GF-D8 (cell line): ENCODE data around the gene NCS1.

Experiments
- DNase-seq: peaks from one replicate; lab custom pipeline; 2025; lab: John Stamatoyannopoulos, UW

The NCS1 gene

DNA sequence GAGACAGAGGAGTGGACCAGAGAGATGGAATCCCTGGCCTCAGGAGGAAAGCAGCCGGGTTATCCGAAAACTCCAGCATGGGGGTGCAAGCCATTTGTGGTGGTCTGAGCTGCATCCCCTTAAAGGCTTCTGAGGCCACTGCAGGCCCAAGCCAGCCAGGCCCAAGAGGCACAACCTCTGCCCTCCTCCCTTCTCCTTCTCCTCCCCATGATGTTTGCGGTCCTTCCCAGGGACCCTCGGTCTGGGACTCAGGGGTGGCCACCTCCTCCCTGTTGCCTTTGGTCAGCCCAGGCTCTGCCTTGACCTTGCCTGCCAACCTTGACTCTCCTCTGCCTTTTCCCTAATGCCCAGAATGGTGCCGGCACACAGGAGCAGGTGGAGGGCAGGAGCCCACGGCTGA is 4.6 kb downstream of the NCS1 start:
- DNase-seq: no peak

DNA sequence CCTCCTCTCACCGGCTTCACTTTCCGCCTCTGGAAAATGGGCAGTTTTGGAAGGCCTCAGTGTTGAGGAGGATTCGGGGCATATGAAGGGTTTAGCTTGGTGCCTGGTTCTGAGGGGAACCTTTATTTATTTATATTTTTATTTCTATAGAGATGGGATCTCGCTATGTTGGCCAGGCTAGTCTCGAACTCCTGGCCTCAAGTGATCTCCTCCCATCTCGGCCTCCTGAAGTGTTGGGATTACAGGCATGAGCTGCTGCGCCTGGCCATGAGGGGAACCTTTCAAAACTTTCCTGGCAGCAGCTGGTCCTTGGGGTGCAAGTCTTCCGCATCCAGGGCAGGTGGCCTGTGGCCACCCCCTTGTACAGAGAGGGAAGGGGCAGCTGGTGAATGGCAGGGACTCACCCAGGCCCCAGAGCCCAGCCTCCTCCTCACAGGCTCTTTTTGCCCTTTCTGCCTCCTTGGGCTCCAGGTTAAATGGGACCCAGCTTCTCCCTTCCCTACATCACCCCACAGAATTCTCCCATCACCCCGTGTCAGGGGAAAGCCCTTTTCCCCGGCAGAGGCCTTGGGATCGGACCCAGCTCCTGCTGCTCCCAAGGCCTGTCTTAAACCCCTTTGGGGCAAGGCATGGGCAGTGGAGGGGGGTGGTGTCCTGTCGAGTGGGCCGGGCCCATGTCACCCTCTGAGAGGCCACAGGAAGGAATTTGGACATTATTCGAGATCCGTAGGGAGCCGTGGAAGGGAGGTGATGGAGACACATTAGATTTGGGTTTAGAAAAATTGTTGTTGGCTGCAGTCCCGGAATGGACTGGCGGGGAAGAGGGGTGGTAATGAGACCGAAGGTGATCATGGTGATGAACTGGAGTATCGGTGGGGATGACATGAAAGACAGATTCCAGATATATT is 5.9 kb downstream of the NCS1 start:
- no peak for DNase-seq

DNA sequence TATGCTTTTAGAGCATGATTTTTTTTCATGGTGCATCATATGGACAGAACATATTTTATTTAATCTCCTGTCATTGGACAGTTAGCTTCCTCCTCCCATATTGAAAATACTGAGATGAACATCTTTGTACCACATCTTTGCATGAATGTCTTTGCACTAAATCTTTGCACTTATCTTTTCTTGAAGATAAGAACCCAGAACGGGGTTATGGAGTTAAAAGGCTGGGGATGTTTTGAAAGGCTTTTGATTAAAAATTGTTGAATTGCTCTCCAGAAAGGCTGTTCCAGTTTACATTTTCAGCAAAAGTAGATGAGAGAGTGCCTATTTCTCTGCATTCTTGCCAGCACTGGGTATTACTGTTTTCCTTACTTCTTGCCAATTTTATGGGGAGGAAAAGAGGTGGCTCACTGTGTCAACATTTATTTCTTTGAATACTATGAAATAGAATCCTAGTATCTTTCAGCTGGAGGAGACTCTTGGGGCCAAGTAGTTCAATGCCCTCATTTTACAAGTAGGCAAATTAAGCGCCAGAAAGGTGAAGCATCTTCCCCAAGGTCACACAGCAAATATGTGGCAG is 7.2 kb downstream of the NCS1 start:
- no peak for DNase-seq

DNA sequence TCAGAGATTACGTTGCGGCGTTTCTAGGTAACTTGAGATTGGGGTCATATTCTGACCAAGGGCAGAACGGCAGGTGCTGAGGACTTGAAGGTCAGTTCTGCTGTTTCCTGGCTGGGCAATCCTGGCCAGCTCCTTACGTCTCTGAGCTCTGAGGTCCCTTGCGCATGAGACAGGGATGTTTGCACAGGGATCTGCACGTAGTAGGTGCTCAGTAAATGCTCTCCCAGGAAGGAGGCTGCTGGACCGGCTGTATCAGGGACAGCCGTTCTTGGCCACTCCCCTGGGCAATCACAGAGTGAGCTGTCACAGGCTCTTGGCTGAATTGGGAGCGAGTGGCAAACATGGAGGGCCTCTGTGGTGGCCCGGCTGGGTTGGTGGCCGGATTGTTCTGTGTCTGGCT is 8.3 kb downstream of the NCS1 start:
- no peak for DNase-seq

- no peak for DNase-seq
These were observed 9.6 kb downstream of the NCS1 start for GRCh38 chr9:130181678-130182380.

- DNase-seq: no peak
These were observed 10.2 kb downstream of the NCS1 start for GRCh38 chr9:130182381-130182909.

DNA sequence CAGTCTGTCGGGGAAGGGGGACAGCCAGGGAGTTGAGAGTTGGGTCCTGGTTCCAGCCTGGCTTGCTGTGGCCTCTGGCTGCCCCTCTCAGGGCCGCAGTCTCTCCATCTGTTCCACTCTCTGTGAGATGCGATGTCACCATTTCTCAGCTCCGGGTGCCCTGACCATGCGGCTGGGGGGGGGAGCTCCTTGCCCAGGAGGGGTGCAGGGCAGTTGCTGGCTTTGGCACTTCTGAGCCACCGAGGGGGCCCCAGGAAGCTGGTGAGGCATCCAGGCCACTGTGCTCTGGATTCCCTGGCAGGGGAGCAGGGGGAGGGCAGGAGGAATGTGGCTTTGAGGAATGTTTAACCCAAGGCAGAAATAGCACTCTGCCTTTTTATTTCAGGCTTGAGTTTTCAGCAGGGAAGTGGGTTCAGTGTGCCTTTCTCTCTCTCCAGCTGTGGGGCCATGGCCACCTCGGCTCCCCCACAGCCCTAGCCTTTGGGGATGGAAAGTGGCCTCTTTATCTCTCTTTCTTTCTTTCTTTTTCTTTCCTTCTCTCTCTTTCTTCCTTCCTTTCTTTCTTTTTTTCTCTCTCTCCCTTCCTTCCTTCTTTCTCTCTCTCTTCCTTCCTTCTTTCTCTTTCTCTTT is 11.0 kb downstream of the NCS1 start:
- DNase-seq: no peak

DNA sequence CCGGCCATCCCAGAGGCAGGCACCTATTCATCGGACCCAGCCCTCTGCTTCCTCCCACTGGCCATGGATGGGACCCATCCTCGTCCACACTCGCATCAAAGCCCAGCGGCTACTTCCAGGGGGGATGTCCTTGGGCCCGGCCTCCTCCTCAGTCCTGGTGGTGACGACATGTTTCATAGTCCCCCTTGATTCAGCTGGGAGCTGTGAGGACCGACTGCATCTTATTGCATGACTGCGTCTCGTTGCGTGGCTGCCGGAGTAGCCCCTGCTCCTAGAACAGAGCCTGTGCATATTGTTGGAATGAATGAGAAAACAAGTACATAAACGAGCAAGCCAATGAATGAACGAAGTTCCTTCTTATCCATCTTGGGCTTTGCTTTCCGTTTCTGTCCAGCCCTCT is 12.8 kb downstream of the NCS1 start:
- no peak for DNase-seq

GRCh38 chr9:130185490-130186031 is 13.4 kb downstream of the NCS1 start:
- no peak for DNase-seq

DNA sequence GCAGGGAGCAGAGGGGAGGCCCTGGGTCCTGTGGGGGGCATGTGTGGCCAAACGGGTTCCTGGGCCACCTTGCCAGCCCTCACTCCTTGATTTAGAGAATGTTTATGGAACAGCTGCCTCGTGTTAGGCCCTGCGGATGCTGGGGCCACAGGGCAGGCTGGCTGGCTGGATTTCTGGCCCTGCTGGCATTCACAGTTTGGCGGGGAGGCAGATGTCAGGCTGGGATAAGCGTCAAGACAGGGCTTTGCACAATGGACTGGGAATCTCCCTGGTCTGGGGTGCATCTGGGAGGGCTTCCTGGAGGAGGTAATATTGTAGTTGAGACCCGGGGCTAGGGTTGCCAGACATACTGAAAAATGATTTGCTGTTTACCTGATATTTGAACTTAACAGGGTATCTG is 13.8 kb downstream of the NCS1 start:
- DNase-seq: no peak

DNA sequence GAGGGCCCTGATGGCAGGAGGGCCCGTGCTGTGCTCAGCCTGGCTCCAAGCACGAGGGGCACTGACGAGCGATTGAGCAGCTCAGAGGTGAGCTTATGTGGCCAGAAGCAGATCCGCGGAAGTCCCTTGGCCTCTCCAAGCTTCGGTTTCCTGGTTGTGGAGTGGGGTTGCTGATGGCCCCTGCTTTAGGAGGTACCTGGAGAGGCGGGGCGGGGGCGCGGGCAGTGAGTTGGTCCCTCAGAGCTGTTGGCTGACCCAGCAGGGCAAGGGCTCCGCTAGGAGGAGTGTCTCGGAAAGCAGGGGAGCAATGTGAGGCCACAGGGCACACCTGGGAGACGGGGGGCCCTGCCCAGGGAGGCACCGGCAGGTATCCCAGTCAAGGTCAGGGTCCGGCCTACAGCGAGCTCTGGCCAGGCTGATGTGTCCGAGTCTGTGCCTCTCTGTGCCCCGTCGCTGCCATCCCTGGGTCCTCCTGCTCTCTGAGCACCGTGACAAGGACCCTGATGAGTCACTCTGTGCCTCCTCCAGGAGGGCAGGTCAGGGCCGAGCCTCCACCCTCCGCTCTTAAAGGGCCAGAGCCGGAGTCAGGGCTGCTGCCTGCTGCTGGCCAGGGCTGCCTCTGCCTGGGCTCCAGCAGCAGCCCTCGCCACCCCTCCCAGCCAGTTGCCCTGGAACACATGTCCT is 14.8 kb downstream of the NCS1 start:
- no peak for DNase-seq

- no peak for DNase-seq
These were observed 15.3 kb downstream of the NCS1 start for GRCh38 chr9:130187523-130187846.

- DNase-seq: no peak
These were observed 16.8 kb downstream of the NCS1 start for GRCh38 chr9:130188860-130189481.

GRCh38 chr9:130189840-130190239 is 17.6 kb downstream of the NCS1 start:
- DNase-seq: no peak

DNA sequence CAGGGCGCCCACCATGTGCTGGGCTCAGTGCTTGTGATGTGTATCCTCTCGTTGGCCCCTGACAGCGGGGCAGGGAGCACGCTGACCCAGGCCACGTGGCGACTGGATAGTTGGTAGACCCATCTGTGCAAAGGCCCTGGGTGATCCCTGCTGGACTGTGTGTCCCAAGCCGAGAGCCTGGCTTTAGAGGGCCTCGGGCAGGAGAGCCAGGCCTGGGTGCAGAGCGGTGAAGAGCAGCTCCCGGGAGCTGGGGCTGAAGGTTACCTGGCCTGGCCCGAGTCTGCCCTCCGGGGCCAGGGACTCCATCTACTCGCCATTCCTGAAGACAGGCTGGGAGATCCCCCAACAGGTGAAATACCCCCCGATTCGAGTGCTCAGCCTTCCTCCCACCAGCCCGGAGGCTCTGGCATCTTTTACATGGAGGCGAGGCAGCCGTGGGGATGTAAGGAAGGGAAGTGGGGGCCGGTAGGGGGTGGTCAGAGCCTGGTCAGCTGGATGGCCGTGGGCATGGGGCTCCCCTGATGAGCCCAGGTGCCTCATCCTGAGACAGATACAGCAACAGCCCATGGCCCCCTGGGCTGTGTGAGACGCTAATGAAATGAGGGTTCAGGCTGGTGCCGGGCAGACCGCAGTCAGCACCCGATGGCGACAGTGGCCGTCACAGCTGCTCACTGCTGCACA is 19.0 kb downstream of the NCS1 start:
- DNase-seq: no peak

- DNase-seq: no peak
These were observed 19.5 kb downstream of the NCS1 start for GRCh38 chr9:130191749-130192120.

GRCh38 chr9:130192382-130192999 is 20.3 kb downstream of the NCS1 start:
- DNase-seq: no peak

GRCh38 chr9:130193103-130193502 is 20.9 kb downstream of the NCS1 start:
- no peak for DNase-seq

DNA sequence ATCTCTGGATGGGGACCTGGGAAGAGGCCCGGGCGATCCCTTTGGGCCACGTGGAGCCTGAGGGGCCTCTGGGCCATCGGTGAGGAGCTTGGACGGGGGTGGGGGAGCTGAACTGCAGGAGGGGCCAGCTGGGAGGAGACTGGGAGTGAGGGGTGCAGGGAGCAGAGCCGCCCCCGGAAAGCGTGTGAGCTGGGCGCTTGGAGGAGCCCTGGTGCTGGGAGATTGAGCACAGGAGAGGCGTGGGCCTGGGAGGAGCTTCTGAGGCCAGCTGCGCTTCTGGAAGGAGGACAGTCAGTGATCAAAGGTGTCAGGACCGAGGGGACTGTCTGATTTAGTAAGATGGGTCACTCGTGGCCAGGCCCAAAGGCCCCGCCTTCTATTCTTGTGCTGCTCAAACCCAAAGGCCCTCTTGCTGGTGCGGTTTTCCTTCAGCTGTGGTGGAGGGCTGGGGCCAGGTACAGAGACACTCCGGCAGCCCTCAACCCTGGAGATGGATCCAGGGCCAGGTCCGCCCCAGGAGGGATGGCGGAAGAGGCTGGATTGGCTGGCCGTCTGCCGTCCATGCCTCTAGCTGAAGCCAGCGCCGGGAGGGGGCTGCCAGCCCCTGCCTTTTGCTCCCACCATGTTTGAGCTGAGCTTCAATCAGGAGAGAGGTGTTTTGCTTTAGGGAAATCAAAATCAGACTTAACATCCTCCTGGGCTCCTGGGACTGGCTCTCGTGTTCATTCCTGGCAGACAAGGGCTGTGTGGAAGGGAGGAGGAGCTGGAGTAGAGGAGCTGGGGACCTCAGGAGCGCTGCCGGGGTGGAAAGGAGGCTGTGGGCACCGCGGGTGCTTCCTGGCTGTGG is 21.6 kb downstream of the NCS1 start:
- no peak for DNase-seq
